Breast epithelium (tissue), 3 donors: Measurements from ENCODE around the gene PXYLP1.

Experiments
- CTCF ChIP-seq, 3 donors: fragments of 450-650 bp; IDR thresholded peaks; one replicate each; pipeline ENCODE4 v1.5.1; 2016 to 2017; ENCODE audit warnings: antibody characterized with exemption in 3 of 3, mild to moderate bottlenecking in 3 of 3, moderate library complexity in 3 of 3
- POLR2A ChIP-seq: fragments of 450-650 bp; IDR thresholded peaks from one replicate; pipeline ENCODE4 v1.6.1; 2016; ENCODE audit warnings: antibody characterized with exemption, mild to moderate bottlenecking, moderate library complexity
- POLR2AphosphoS5 ChIP-seq, 3 donors: sonication (generic); formaldehyde crosslinking; IDR thresholded peaks; one replicate each; pipeline ENCODE4 v1.6.1; 2017; ENCODE audit warnings: antibody characterized with exemption in 3 of 3

- TF ChIP-seq CTCF (IDR thresholded peaks at IDR 0.05) (no peak), POLR2A (no peak), POLR2AphosphoS5 (IDR thresholded peaks at IDR 0.05) (no peak)
Measured at GRCh38 chr3:141240687-141241615, 9.3 kb downstream of the PXYLP1 start.
